GM18511 (cell line): ENCODE results near the gene RIOK2.
A peak's percentile ranks its signal among the peaks of the same experiment; 100 is the strongest.

ENCODE experiments used
- ATAC-seq: cut with Tn5 transposase; IDR thresholded peaks from one replicate; pipeline ENCODE4 v1.9.1; 2021; ENCODE audit warnings: mild to moderate bottlenecking, moderate library complexity; ENCODE audit not compliant: unreplicated experiment

The RIOK2 gene

GRCh38 chr5:97131139-97131710 is 51.8 kb downstream of the RIOK2 start:
- ATAC-seq: no peak

- ATAC-seq: no peak
These were observed 55.3 kb downstream of the RIOK2 start for GRCh38 chr5:97127727-97128126.

- ATAC-seq: no peak
These were observed 57.8 kb downstream of the RIOK2 start for GRCh38 chr5:97125125-97125683.

- ATAC-seq: no peak
These were observed 58.7 kb downstream of the RIOK2 start for GRCh38 chr5:97124335-97124734.

DNA sequence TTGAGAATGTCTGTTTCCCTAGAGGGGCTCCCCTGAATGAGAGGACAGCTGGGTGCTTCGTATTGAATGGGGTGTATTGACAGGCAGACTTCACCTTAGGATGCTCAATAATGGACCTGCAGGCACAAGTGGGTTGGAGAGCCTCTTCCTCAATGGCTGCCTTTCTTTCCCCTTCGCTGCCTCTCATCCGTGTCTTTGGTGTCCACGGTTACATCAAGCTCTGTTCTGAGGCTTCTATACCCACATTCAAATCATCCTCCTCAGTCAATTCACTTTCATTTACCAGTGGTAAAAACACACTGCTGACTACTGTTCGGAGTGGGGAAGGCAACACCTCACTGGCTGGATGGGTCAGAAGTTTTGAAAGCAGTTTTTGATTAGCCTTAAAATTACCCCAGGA is 61.2 kb downstream of the RIOK2 start:
- no peak for ATAC-seq

GRCh38 chr5:97120195-97120594 is 62.9 kb downstream of the RIOK2 start:
- ATAC-seq: no peak

- no peak for ATAC-seq
These were observed 64.0 kb downstream of the RIOK2 start for GRCh38 chr5:97119007-97119390.

- ATAC-seq: peak; percentile 84
These were observed 64.6 kb downstream of the RIOK2 start for GRCh38 chr5:97118261-97119006.

DNA sequence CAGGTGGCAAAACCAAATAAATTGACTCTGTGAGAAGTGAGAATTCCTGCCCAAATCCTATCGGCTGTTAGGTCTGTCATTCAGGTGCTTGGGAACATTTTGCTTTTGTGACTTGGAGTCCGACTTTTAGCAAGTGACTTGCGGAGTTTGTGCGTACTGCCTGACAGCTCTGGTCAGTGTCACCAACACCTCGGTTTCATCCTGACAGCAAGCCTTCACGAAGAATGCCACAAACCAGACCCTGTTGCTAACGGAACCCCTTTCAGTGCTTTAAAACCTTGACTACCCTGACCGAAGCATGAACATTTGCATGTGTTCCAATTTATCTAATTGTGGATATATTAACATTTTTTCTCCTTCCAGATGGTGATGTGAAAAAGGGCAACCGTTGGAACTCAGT is 67.1 kb downstream of the RIOK2 start:
- no peak for ATAC-seq

GRCh38 chr5:97112230-97112629 is 70.8 kb downstream of the RIOK2 start:
- no peak for ATAC-seq

DNA sequence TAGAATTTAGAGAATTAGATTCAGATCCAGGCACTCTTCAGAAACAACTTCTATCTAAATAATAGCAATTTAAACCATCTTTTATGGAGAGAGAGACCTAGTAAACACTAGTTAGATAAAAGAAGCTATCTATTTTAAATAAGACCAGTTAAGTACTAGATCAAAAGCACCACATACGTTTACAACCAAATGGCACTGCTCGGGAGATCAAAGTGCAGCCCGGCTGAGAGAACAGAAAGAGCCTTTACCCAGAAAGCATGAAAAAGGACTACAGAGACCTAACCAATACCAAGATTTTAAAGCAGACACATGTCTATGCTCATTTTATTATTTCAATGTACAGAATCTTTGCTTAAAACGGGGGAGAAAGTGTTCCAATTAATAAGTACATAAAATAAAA is 71.4 kb downstream of the RIOK2 start:
- ATAC-seq: no peak

DNA sequence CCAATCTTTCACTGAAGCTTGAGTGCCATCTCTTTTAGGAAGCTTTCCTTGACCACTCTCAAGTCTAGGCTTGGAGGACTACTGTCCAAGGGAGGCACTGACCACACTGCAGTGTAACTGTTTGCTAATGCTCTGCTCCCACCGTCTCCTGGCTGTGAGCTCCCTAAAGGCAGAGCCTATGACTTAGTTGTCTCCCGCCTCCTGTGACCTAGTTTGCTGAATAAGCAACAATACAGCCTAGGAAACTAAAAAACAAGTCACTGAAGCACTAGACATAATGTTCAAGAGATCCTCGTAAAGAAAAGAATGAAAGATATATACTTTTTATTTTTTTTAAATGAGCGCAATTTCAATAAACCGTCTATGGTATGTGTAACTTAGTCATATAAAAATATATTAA is 72.0 kb downstream of the RIOK2 start:
- ATAC-seq: no peak
